BJ (cell line): ENCODE data around the gene CTDSP2. TPM values are rescaled to one million over a fixed set of nuclear protein-coding genes. Genes with fewer than 3 reads are reported as not detected.

Experiments used
- CTCF ChIA-PET: fragments of 350-600 bp; formaldehyde crosslinking; extraction: SDS; loops from one replicate; lab custom pipeline; 2021; ENCODE audit warnings: antibody characterized with exemption, inconsistent platforms; lab: Yijun Ruan, JAX
- POLR2A ChIA-PET: fragments of 300-600 bp; sonication (Branson Sonifier 250); formaldehyde crosslinking; extraction: SDS; loops from one replicate; lab custom pipeline; 2021; ENCODE audit warnings: antibody characterized with exemption; lab: Charles Lee
- DNase-seq: peaks from one replicate; pipeline ENCODE4 v3.0.0-alpha.2; 2011; ENCODE audit warnings: low read depth
- H3K27me3 ChIP-seq: 2 replicates; pipeline ENCODE4 v1.6.0; 2011; ENCODE audit warnings: low read length; ENCODE audit not compliant: control insufficient read depth, insufficient read depth
- H3K36me3 ChIP-seq: 2 replicates; pipeline ENCODE4 v1.5.1; 2011; ENCODE audit warnings: low read length; ENCODE audit not compliant: control insufficient read depth, insufficient read depth
- H3K4me3 ChIP-seq: 2 replicates; pipeline ENCODE4 v1.5.1; 2011; ENCODE audit warnings: low read depth, mild to moderate bottlenecking, control low read depth, low read length
- CTCF ChIP-seq: IDR thresholded peaks from 2 replicates; pipeline ENCODE4 v1.5.1; 2011; ENCODE audit warnings: low read depth, mild to moderate bottlenecking, control low read depth, inconsistent platforms, low read length, moderate library complexity; ENCODE audit not compliant: insufficient read depth
- polyA plus RNA-seq: library from polyadenylated mRNA; depleted of rRNA; stranded (reverse); fragments of >200 nt; gene quantifications from 2 replicates; pipeline ENCODE4 v1.2.3, GENCODE V29; 2011

The CTDSP2 gene
- polyA plus RNA-seq, 1 experiment: 284 TPM

GRCh38 chr12:57869298-57869926 lies 22.9 kb upstream of the CTDSP2 start:
- Histone ChIP-seq H3K4me3 (no peak overlapping the region), H3K27me3 (no peaks in the 10 kb centered on the region), H3K36me3 (no peaks in the 10 kb centered on the region)
- no peak for TF ChIP-seq CTCF
- no peak for DNase-seq
- ChIA-PET POLR2A (interaction anchor here (0.7 kb wide), 1 partner anchor 62 kb away, joined by 3 read pairs; no protein-coding TSS in a partner anchor), CTCF (interaction anchor here (0.8 to 5.9 kb wide), 5 partner anchors 11 to 34 kb away, joined by 3 to 35 read pairs (median 3); partner anchors contain the start of gene CTDSP2)

GRCh38 chr12:57868851-57869268 lies 22.3 kb upstream of the CTDSP2 start:
- no peak for DNase-seq
- no peak overlapping the region for H3K4me3 ChIP-seq
- H3K36me3 ChIP-seq: no peaks in the 10 kb centered on the region
- CTCF ChIA-PET: interaction anchor here (0.8 to 5.9 kb wide), 5 partner anchors 9 to 33 kb away, joined by 3 to 35 read pairs (median 3); partner anchors contain the start of gene CTDSP2
- POLR2A ChIA-PET: interaction anchor here (0.7 kb wide), 1 partner anchor 61 kb away, joined by 3 read pairs; no protein-coding TSS in a partner anchor
- H3K27me3 ChIP-seq: no peaks in the 10 kb centered on the region
- no peak for TF ChIP-seq CTCF

GRCh38 chr12:57868221-57868620 lies 21.7 kb upstream of the CTDSP2 start:
- H3K4me3 ChIP-seq: no peak overlapping the region
- DNase-seq: no peak
- H3K36me3 ChIP-seq: no peaks in the 10 kb centered on the region
- POLR2A ChIA-PET: no interaction called here
- CTCF ChIA-PET: interaction anchor here (0.8 to 5.9 kb wide), 2 partner anchors 9 to 27 kb away, joined by 3 to 35 read pairs; no protein-coding TSS in a partner anchor
- TF ChIP-seq CTCF: no peak
- no peaks in the 10 kb centered on the region for H3K27me3 ChIP-seq

- H3K36me3 ChIP-seq: no peaks in the 10 kb centered on the region
- TF ChIP-seq CTCF: no peak
- DNase-seq: no peak
- ChIA-PET POLR2A (no interaction called here), CTCF (interaction anchor here (1.1 to 5.9 kb wide), 3 partner anchors 19 to 38 kb away, joined by 6 to 35 read pairs (median 9); partner anchors contain the start of gene CTDSP2)
- no peak overlapping the region for H3K4me3 ChIP-seq
- H3K27me3 ChIP-seq: no peaks in the 10 kb centered on the region
Observed at GRCh38 chr12:57866308-57867019, 19.9 kb upstream of the CTDSP2 start.
